Eye (tissue), 1 donor: ENCODE measurements around the gene SDE2.
"Not testable (repeated sequence)": the region's sequence is repeated elsewhere in the genome, so short reads cannot be mapped to it uniquely, and the experiment has no call there.

Experiments
- DNase-seq: peaks from one replicate; pipeline ENCODE4 v3.0.0-alpha.2; 2015

Gene SDE2

DNA sequence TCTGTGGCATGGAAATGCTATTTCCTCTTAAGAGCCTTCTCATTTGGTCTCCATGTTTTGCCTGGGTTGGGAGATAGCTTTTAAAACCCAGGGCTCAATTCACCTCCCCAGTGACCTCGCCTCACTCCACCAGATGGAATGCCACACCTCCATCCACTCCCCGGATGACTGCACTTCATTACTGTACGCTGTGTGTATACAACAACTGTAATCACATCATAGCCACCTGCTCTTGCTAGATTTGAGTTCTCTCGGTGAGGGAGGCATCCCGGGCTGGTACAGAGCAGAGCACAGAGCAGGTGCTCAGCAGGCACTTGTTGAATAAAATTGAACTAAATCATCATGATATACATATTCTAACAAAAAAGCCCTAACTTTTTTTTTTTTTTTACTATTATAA is 26.0 kb downstream of the SDE2 start:
- no peak for DNase-seq

DNA sequence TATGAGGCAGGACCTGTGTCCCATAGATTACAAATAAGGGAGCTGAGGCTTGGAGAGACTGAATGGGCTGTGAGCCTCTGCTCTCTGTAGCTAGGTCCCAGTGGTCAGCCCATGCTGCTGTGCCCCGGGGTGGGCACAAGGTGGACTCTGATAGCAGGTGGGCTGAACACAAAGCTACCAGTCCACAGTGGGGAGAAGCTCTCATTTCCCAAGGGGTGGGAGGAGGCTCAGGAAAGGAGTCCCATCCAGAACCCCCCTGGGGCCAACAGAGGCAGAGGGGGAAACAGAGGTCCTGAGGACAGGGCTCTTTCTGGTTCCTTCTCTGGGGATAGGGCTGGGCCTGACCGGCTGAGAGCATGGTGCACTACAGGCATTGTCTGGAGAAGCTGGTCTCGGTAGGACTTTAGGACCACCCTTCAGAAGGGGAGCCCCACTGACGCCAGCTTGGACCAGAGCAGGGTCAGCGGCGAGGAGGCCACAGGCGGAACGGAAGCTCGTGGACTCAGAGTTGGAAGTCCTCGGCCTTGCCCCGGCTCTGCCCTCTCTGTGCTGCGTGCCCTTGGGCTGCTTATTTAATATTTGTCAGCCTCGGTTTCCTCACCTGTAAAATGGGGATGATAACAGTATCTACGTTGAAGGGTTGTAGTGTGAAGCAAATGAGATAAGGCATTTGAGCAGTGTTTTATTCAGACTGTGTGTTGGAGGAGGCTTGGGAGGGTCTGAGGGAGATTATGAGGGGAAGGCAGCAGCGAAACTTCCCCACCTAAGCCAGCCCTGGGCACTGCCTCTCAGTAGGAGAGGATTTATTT is 26.6 kb downstream of the SDE2 start:
- no peak for DNase-seq

DNA sequence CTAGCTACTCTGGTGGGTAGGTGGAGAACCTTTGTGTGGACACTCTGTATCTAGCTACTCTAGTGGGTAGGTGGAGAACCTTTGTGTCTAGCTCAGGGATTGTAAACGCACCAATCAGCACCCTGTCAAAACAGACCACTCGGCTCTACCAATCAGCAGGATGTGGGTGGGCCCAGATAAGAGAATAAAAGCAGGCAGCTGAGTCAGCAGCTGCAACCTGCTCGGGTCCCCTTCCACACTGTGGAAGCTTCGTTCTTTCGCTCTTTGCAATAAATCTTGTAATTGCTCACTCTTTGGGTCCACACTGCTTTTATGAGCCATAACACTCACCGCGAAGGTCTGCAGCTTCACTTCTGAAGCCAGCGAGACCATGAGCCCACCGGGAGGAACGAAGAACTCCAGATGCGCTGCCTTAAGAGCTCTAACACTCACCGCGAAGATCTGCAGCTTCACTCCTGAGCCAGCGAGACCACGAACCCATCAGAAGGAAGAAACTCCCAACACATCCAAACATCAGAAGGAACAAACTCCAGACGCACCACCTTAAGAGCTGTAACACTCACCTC is 28.5 kb downstream of the SDE2 start:
- DNase-seq = not testable (repeated sequence)

DNA sequence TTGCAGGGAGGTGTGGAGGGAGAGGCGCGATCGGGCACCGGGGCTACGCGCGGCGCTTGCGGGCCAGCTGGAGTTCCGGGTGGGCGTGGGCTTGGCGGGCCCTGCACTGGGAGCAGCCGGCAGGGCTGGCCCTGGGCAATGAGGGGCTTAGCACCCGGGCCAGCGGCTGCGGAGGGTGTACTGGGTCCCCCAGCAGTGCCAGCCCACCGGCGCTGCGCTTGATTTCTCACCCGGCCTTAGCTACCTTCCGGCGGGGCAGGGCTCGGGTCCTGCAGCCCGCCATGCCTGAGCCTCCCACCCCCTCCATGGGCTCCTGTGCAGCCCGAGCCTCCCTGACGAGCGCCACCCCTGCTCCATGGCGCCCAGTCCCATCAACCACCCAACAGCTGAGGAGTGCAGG is 29.4 kb downstream of the SDE2 start:
- DNase-seq = not testable (repeated sequence)

GRCh38 chr1:225965231-225965630 is 33.9 kb downstream of the SDE2 start:
- DNase-seq = no peak

- no peak for DNase-seq
Observed at GRCh38 chr1:225963735-225964530, 35.2 kb downstream of the SDE2 start.

- DNase-seq = no peak
Observed at GRCh38 chr1:225962440-225962975, 36.6 kb downstream of the SDE2 start.

DNA sequence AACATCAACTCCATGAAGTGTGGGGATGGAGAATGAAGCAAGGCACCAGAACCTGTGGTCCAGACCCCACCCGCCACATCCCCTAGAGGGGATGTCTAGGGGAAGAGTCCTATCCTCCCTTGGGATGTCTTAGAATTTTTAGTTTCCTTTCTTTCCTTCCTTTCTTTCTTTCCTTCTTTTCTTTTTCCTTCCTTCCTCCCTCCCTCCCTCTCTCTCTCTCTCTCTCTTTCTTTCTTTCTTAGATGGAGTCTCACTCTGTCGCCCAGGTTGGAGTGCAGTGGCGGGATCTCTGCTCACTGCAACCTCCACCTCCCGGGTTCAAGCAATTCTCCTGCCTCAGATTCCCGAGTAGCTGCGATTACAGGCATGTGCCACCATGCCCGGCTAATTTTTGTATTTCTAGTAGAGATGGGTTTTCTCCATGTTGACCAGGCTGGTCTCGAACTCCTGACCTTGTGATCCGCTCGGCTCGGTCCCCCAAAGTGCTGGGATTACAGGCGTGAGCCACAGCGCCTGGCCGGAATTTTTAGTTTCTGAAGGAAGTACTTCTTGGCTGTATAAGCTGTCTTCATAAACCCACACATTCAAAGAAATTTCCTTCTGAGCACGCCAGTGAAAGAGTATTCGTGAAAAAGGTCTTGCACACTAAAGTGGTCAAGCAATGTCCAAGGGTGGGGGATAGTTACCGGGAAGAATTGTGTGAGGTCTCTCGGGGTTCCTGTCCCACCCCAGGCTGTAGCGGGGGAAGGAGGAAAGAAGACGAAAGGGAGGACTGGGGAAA is 37.3 kb downstream of the SDE2 start:
- no peak for DNase-seq

DNA sequence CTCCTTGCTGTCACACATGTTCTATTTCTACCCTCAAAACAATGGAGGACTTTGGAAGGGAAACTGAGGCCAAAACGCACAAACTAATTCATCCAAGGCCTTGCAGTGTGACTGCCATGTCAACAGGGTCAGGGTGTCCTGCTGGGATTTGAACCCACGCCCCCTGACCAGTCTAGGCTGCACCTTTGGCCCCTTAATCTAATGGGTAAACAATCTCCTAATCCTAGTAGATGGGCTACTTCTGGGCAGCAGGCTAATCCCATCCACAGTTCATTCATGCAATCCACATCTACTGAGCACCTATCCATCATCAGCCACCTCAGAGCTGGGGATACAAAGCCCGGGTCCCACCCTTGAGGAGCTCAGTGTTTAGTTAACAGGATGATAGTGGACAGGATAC is 41.1 kb downstream of the SDE2 start:
- no peak for DNase-seq

GRCh38 chr1:225954753-225955152 is 44.4 kb downstream of the SDE2 start:
- no peak for DNase-seq

- DNase-seq = no peak
Observed at GRCh38 chr1:225953315-225953714, 45.8 kb downstream of the SDE2 start.

DNA sequence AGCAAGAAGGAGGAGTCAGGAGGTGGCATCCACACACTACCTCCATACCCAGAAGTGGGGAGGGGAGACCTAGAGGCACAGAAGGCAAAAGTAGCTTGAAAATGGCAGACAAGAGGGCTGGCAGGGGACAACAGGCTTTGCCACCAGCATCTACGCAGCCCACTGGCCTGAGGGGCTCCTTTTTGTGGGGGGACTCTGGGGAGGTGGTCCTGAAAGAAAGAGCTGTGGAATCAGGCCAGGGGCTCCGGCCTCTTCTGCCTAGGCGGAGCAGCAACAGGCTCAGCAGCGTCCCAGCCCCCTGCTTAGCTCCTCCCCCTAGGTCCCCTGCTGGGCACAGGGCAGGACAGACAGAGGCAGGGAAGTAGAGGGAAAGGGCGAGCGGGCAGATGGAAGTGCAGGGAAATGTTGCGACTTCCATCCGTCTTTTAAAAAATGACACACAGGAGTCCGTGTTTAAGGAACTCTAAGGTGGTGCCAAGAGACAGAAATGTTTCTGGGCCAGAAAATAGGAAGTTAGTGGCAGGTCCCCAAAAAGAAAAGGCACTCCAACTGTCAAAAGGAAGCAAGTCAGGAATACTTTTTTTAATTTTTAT is 48.1 kb downstream of the SDE2 start:
- no peak for DNase-seq

- DNase-seq = no peak
Observed at GRCh38 chr1:225949041-225949440, 50.1 kb downstream of the SDE2 start.

- DNase-seq = no peak
Observed at GRCh38 chr1:225946803-225947202, 52.3 kb downstream of the SDE2 start.

DNA sequence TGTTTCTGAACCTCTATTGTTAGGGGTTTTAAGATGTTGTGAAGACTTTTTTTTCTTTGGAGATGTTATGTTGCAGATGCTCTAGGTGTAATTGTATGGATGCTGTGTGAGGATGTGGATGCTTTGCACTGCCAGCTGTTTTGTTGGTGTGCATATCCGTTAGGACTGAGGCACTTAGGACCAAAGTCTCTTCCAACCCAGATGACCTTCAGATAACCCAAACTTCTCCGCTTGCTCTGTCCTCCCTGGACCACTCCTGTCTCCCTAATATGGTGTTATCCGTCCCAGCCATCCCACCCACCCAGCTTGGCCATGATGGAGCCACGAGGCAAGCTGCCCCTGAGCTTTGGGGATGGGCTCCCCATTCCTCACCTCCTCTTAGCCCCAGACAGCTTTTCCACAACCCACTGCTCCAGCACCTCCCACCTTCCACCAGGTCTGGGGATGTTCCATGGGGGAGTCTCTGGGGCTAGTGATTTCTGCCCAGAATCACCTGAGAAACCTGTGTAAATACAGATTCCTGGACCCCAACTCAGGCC is 53.0 kb downstream of the SDE2 start:
- no peak for DNase-seq

- peak; percentile 50 for DNase-seq
Observed at GRCh38 chr1:225945564-225945963, 53.6 kb downstream of the SDE2 start.

GRCh38 chr1:225944951-225945350 is 54.2 kb downstream of the SDE2 start:
- DNase-seq = no peak

DNA sequence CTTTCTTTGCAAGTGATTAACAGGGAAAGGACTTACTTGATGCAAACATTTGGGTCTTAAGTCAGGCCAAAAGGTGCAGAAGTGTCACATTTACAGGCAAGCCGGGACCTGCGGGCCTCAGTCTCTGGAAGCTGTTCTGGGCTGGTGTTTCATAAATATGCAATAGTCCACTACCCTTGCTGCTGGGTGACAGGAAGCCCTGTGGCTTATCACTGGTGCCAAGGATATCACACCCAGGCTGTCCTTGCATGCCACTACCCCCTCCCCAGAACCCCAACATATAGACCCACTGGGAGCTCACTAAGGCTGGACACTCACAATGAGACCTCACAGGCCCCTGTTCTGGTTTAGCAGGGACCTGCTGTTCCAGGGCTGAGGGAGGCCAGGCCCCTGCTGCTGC is 54.8 kb downstream of the SDE2 start:
- no peak for DNase-seq

DNA sequence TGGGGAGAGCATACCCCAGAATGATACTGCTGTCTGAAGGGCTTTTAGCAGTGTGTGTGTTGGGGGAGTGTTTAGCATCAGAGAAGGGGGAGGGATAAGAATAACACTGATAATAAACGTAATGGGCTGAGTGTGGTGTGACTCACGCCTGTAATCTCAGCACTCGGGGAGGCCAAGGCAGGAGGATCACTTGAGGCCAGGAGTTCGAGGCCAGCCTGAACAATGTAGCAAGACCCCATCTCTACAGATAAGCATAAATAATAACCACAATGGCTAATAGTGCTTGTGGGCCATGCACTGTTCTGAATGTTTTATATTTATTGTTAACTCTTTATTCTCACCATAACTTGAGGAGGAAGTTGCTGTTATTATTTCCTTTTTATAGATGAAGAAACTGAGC is 55.6 kb downstream of the SDE2 start:
- no peak for DNase-seq

- DNase-seq = no peak
Observed at GRCh38 chr1:225942574-225942973, 56.6 kb downstream of the SDE2 start.

DNA sequence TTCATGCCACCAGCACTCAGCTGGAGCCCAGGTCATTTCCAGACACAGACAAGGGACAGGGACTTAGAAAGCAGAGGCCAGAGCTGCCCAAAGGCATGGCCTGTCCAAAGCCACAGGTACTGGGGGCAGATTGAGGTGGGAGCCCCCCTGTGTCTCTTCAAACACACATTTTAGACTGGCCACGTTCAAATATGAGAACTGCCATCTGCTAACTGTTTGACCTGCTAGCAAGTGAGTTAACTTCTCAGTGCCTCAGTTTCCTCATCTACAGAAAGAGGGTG is 57.3 kb downstream of the SDE2 start:
- no peak for DNase-seq

- DNase-seq = no peak
Observed at GRCh38 chr1:225941187-225941941, 57.8 kb downstream of the SDE2 start, which contains the start of gene LEFTY2. Gene LEFTY2, minus strand, starts transcription at chr1:225941220. Its CDS starts 80 bp downstream, at chr1:225941140.
